Activated T-helper 2 cell treated with anti-CD3 and anti-CD28 coated beads, Interferon-gamma antibody, Interleukin-2, Interleukin-4, amounts not matched to agents 10 μg/mL and 5 μg/mL and 100 μg/mL, durations not matched to agents 14 hours and 24 hours and 36 hours (primary cell): ENCODE measurements around the gene CROCC2. TPM values are rescaled to one million over a fixed set of nuclear protein-coding genes. Genes with fewer than 3 reads are reported as not detected.

Source experiments
- DNase-seq: peaks from one replicate; pipeline ENCODE4 v3.0.0; 2021; ENCODE audit warnings: low spot score
- H3K27ac Mint-ChIP-seq: one replicate; pipeline ENCODE4 v1.8.0; 2021; ENCODE audit warnings: mixed read lengths
- H3K27me3 Mint-ChIP-seq: one replicate; pipeline ENCODE4 v1.8.0; 2021; ENCODE audit warnings: low read depth, mixed read lengths
- H3K36me3 Mint-ChIP-seq: one replicate; pipeline ENCODE4 v1.8.0; 2021; ENCODE audit warnings: low read depth, mixed read lengths
- H3K4me1 Mint-ChIP-seq: one replicate; pipeline ENCODE4 v1.8.0; 2021; ENCODE audit warnings: low read depth, mixed read lengths
- H3K4me3 Mint-ChIP-seq: one replicate; pipeline ENCODE4 v1.8.0; 2021; ENCODE audit warnings: low read depth, mild to moderate bottlenecking, moderate library complexity, mixed read lengths
- H3K9me3 Mint-ChIP-seq: one replicate; pipeline ENCODE4 v1.8.0; 2021; ENCODE audit warnings: mixed read lengths
- intact Hi-C: fragments of 100-400 bp; cut with micrococcal nuclease; formaldehyde crosslinking; loops from one replicate; pipeline ENCODE4 v1.15.1; 2023
- total RNA-seq: library from RNA; stranded (reverse); gene quantifications from 2 replicates; pipeline ENCODE4 v1.2.3, GENCODE V29; 2022

CROCC2 gene
- total RNA-seq, 1 donor from 2014 or later, result not detected

GRCh38 chr2:240871071-240871958 lies 34.8 kb upstream of the CROCC2 start:
- Mint-ChIP-seq H3K27me3 (no peaks in the 10 kb centered on the region), H3K36me3 (no peaks in the 10 kb centered on the region), H3K9me3 (no peaks in the 10 kb centered on the region), H3K4me3 (no peak overlapping the region), H3K27ac (no peak overlapping the region), H3K4me1 (no peaks in the 10 kb centered on the region)
- intact Hi-C loops, result no loop called here
- DNase-seq, result no peak

DNA sequence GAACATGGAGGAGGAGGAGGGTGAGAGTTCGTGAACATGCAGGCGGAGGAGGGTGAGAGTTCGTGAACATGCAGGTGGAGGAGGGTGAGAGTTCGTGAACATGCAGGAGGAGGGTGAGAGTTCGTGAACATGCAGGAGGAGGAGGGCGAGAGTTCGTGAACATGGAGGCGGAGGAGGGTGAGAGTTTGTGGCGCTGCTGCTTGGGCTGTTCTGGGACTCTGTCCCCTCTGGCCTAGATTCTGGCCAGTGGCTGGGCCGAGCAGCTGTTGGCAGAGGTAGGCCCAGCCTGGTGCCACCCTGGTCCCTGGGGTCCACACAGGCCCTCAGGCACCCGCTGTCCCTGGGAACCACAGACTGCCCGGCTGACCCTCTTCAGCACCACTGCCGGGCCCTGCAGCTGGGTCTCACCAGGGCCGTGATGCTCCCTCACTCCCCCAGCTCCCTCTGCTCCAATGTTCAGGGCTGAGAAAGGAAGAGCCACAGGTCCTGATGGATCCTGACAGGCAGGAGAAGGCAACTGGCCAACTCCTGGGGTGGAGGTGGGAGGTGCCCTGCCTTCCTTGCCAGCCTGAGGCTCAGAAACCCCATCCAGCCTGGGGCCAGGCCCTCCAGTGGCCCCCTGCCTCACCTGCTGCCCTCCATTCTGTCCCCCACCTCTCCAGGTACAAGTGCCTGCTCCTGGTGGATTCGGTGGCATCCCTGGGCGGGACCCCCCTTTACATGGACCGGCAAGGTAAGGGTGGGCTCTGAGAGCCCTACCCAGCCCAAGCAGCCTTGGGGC lies 33.6 kb upstream of the CROCC2 start:
- intact Hi-C loops, result no loop called here
- Mint-ChIP-seq H3K27ac (no peak overlapping the region), H3K4me1 (no peaks in the 10 kb centered on the region), H3K4me3 (no peak overlapping the region), H3K27me3 (no peaks in the 10 kb centered on the region), H3K9me3 (no peaks in the 10 kb centered on the region), H3K36me3 (no peaks in the 10 kb centered on the region)
- no peak for DNase-seq

DNA sequence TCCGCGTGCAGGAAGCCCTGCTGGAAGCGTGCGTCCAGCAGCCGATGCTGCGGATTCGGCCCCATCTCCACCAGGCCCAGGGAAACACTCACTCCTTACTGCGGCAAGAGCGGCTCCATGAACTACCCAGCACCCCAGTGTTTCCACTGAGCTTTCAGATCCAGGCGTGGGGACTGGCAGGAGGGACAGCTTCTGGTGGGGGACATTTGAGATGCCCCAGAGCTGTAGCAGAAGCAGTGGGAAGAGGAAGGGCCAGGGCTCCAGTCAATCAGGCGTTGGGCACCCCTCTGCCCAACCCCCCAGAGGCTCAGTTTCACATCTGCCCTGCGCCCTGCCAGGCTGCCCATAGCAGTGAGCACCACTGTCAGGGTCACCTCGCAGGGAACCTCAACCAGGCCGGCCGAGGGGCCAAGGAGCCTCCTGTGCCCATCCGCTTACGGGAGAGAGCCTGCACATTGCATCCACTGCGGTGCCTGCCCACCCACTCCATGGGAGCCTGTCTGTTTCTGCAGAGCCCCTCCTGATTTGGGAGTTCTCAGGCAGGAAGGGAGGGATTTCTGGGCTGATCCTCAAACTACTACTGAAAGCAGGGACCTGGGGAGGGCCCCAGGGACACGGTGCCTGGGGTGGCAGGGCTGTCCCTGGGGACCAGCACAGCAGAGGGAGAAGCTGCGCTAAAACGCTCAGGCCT lies 32.9 kb upstream of the CROCC2 start:
- DNase-seq, result no peak
- Mint-ChIP-seq H3K9me3 (no peaks in the 10 kb centered on the region), H3K4me3 (no peak overlapping the region), H3K36me3 (no peaks in the 10 kb centered on the region), H3K27me3 (no peaks in the 10 kb centered on the region), H3K4me1 (no peaks in the 10 kb centered on the region), H3K27ac (no peak overlapping the region)
- intact Hi-C loops, result no loop called here

GRCh38 chr2:240873805-240874714 lies 32.1 kb upstream of the CROCC2 start:
- Mint-ChIP-seq H3K4me1 (no peaks in the 10 kb centered on the region), H3K9me3 (no peaks in the 10 kb centered on the region), H3K4me3 (no peak overlapping the region), H3K27me3 (no peaks in the 10 kb centered on the region), H3K27ac (no peak overlapping the region), H3K36me3 (no peaks in the 10 kb centered on the region)
- no peak for DNase-seq
- intact Hi-C loops, result no loop called here

DNA sequence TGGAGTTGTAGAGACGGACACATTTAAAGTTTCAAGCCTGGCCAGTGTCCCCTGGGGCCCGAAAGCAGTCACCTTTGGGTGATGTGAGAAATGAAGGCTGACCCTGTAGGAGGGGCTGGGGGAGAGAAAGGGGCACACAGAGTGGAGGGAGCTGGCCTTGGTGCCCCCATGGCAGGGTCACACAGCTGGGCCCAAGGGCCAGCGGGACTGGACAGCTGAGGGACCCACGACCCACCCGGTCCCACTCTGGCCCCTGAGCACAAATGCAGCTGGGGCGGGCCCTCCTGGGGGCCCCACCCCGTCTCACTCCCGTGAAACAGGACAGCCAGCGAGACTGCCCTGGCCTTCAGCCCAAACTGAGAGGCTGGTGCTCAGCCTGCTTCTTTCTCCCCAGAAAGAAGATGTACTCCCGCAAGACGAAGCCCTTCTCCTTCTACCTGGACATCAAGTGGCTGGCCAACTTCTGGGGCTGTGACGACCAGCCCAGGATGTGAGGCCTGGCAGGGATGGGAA lies 31.4 kb upstream of the CROCC2 start:
- intact Hi-C loops, result no loop called here
- Mint-ChIP-seq H3K27me3 (no peaks in the 10 kb centered on the region), H3K27ac (no peak overlapping the region), H3K9me3 (no peaks in the 10 kb centered on the region), H3K4me1 (no peaks in the 10 kb centered on the region), H3K36me3 (no peaks in the 10 kb centered on the region), H3K4me3 (no peak overlapping the region)
- DNase-seq, result no peak

DNA sequence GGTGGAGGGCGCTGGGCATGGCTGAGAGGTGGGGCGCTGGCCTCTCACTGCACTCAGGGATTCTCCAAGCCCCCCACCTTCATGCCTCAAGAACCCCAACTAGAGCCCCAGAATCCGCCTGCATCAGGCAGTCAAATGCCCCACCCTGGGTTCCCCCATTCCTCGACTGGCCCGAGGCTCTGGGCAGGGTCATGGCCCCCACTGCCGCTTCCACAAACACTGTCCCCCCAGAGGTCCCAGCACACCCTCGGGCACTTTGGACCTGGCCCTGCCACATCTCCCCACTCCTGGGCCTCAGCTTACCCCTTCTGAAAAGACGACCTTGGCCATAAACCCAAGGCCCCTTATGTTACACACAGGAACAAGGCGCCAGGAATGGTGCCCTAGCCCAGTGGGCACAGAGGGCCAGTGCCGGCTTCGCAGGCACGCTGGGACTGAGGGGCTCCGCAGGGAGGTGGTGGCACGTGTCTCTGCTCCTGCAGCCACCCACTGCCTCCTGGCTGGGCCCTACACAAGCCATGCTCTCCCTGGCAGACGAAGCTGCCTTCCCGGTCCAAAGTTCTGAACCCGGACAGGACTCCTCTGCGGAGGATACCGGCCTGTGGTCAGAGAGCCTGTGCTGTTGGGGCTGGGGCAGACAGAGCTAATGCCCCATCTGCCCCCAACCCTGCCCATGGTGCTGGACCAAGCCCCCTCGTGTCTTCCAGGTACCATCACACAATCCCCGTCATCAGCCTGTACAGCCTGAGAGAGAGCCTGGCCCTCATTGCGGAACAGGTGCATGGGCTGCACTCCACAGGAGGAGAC lies 30.7 kb upstream of the CROCC2 start:
- intact Hi-C loops, result no loop called here
- no peak overlapping the region for H3K4me3 Mint-ChIP-seq
- no peaks in the 10 kb centered on the region for H3K9me3 Mint-ChIP-seq
- no peaks in the 10 kb centered on the region for H3K36me3 Mint-ChIP-seq
- H3K27ac Mint-ChIP-seq, result no peak overlapping the region
- no peaks in the 10 kb centered on the region for H3K27me3 Mint-ChIP-seq
- no peak for DNase-seq
- no peaks in the 10 kb centered on the region for H3K4me1 Mint-ChIP-seq

DNA sequence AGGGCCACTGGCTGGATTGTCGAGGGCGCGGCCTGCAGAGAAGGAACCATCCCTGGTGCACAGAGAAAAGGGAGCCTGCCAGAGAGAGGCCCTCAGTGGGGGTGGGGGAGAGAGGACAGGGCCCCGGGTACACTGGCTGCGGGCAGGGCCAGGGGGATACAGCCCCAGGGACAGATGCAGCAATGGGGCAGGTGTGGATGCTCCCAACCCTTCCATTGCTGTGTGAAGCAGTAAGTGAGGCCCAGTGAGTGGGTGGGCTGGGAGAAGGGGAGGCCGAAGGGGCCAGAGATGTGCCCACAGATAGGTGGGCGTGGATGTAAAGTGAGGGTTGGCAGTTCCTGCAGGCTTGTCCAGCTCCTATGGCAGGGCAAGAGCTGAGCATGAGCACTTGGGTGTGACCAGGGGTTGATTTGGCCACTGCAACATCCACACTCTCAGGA lies 30.1 kb upstream of the CROCC2 start:
- DNase-seq, result no peak
- Mint-ChIP-seq H3K9me3 (no peaks in the 10 kb centered on the region), H3K27me3 (no peaks in the 10 kb centered on the region), H3K36me3 (no peaks in the 10 kb centered on the region), H3K4me3 (no peak overlapping the region), H3K4me1 (no peaks in the 10 kb centered on the region), H3K27ac (no peak overlapping the region)
- intact Hi-C loops, result no loop called here

GRCh38 chr2:240876475-240877251 lies 29.5 kb upstream of the CROCC2 start:
- no peak overlapping the region for H3K27ac Mint-ChIP-seq
- no peaks in the 10 kb centered on the region for H3K9me3 Mint-ChIP-seq
- intact Hi-C loops, result no loop called here
- H3K36me3 Mint-ChIP-seq, result no peaks in the 10 kb centered on the region
- H3K27me3 Mint-ChIP-seq, result no peaks in the 10 kb centered on the region
- no peaks in the 10 kb centered on the region for H3K4me1 Mint-ChIP-seq
- DNase-seq, result no peak
- no peak overlapping the region for H3K4me3 Mint-ChIP-seq

DNA sequence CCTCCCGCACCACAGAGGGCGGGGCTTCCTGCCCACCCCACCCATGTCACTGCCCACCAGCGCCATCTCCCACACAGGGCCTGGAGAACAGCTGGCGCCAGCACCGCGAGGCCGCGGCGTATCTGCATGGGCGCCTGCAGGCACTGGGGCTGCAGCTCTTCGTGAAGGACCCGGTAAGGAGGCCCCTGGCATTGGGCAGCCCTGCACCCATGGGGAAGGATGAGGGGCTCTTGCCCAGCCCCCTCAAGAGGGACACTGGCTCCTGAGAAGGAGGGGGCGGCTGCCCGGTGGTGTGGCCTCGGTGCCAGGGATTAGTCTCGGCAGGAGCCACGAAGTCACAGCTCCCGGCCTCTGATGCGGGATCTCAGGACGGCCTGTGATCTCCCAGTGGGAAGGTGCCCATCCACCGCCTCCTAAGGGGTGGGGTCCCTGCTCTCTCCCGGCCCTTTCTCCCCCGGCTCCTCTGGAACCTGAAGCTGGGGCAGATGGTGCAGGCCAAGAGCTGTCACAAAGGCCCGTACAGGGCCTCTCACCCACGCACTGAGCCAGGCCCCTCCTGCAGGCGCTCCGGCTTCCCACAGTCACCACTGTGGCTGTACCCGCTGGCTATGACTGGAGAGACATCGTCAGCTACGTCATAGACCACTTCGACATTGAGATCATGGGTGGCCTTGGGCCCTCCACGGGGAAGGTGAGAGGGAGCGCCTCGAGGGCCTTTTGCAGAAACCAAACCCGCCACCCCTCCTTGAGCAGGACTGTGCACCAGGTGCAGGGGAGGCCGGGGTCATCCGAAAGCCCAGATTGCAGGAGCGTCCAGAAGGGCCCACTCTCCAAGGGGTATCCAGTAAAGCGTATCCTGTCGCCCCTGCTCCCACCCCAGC lies 28.4 kb upstream of the CROCC2 start:
- DNase-seq, result no peak
- Mint-ChIP-seq H3K36me3 (no peaks in the 10 kb centered on the region), H3K27me3 (peaks cover 4% of the 10 kb centered on the region), H3K4me3 (no peak overlapping the region), H3K9me3 (no peaks in the 10 kb centered on the region), H3K27ac (no peak overlapping the region), H3K4me1 (no peaks in the 10 kb centered on the region)
- intact Hi-C loops, result no loop called here

DNA sequence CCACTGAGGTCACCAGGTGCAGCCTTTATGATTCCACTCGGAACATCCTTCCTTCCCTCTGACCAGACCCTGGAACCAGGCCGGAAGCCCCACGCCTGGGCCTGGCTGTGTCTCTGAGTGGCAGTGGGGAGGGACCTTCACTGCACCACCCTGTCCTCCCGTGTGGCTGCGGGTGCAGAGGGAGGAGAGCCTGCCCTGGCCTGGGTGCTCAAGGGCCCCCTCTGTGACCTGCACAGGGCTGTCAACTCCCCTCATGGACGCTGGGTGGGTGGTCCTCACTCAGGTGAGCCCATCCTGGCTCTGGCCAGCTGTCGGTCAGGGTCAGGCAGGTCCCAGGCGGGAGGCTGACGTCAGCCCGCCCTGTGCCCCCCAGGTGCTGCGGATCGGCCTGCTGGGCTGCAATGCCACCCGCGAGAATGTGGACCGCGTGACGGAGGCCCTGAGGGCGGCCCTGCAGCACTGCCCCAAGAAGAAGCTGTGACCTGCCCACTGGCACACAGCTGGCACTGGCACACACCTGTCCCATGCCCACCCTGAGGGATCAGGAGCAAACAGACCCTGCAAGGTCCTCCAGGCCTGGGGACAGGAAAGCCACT lies 27.7 kb upstream of the CROCC2 start:
- DNase-seq, result no peak
- Mint-ChIP-seq H3K36me3 (no peaks in the 10 kb centered on the region), H3K9me3 (no peaks in the 10 kb centered on the region), H3K4me1 (no peaks in the 10 kb centered on the region), H3K4me3 (no peak overlapping the region), H3K27me3 (peaks cover 7% of the 10 kb centered on the region), H3K27ac (no peak overlapping the region)
- intact Hi-C loops, result no loop called here
